ENCODE results near the gene TRIM29.

DNA sequence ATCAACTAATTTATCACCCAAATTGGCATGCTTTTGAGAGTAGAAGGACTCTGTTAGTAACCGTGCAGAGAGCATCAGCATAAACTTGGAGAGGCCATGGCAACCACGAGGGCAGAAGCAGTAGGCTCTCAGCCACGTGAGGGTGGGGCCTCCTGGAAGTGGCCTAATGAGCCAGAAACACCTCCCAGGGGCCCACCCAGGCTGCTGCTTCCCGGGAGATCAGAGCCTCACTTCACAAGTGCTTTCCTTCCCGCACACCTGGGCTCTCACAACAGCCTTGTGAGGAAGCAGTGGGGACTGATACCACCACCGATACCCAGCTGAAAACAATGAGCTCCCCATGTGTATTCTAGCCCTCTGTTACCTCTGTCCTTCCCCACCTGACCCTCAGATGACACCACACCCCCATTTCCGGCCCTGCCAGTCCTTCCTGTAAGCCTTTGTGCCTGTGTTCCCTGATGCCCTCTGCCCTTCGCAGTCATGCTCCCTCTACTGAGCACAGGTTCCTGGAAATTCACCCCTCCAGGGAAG lies 17.0 kb downstream of the TRIM29 start:
- TF ChIP-seq CTCF (conservative IDR thresholded peaks at IDR 0.05; ENCODE audit: low read depth in 2 of 2) = no peak
- no peak for TF ChIP-seq EZH2 (IDR thresholded peaks at IDR 0.05; ENCODE audit: low read depth, unreplicated experiment)
- TF ChIP-seq POLR2AphosphoS5 (IDR thresholded peaks at IDR 0.05; ENCODE audit: low read depth) = no peak
- TF ChIP-seq REST (IDR thresholded peaks at IDR 0.05; ENCODE audit: unreplicated experiment) = no peak
